ENCODE results near the gene MFSD6. TPM values are rescaled to one million over a fixed set of nuclear protein-coding genes. Genes with fewer than 3 reads are reported as not detected.

MFSD6 gene
- total RNA-seq, 4 donors from 2014 or later: 132 to 189 (median 182) TPM

DNA sequence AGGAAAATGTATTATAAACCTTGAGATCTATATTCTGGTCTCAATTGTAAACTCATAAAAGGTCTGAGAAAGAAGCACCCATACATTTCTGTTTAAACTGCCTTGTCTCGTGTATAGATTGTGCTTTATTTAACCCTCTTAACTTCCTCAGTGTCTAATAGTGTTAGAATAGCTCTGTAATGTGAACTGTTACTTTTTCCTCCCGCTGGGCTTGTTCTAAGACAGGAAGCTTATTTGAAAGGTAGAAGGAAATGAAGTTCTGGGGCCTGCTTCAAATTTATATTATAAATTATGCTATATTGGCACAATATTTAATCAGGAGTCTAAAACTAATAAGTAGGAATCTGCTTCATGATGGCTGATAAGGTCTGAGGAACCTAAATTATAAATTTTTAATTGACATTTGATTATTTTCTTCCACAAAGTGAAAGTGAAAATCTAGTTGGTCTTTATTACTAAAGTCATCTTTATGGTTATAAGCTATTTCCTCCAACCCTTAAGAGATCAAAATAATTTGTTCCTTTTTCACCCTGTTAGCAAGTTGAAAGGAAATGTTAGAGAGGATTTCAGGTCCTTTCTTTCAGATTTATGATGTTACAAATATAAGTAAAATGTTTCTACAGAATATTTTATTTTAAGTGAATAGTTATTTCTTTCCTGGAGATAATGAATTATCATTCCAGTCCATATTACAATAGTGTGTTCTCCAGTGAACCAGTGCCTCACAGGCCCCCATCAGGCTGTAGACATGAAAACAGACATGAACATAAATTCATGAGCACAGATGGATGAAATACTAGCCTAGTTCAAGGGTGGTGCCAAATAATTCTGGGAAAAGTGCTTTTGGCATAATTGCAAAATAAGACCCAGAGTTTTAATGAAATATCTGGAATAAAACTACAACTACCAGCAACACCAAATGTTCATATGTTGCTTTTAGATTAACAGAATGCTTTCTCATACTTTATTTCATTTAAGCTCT is 7.9 kb downstream of the MFSD6 start:
- Histone ChIP-seq H3K4me3 (replicated peaks in 1 of 3) (no peak overlapping the region), H3K36me3 (no peaks in the 10 kb centered on the region), H3K4me1 (peaks cover 23 to 49% of the 10 kb centered on the region in 2 donors), H3K9me3 (no peaks in the 10 kb centered on the region), H3K27ac (peak overlapping the region in 1 of 3 donors; percentile 33), H3K27me3 (no peaks in the 10 kb centered on the region)
- DNase-seq: no peak
- TF ChIP-seq POLR2A (IDR thresholded peaks at IDR 0.05): no peak
- TF ChIP-seq, protein P1, sequence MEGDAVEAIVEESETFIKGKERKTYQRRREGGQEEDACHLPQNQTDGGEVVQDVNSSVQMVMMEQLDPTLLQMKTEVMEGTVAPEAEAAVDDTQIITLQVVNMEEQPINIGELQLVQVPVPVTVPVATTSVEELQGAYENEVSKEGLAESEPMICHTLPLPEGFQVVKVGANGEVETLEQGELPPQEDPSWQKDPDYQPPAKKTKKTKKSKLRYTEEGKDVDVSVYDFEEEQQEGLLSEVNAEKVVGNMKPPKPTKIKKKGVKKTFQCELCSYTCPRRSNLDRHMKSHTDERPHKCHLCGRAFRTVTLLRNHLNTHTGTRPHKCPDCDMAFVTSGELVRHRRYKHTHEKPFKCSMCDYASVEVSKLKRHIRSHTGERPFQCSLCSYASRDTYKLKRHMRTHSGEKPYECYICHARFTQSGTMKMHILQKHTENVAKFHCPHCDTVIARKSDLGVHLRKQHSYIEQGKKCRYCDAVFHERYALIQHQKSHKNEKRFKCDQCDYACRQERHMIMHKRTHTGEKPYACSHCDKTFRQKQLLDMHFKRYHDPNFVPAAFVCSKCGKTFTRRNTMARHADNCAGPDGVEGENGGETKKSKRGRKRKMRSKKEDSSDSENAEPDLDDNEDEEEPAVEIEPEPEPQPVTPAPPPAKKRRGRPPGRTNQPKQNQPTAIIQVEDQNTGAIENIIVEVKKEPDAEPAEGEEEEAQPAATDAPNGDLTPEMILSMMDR (IDR thresholded peaks at IDR 0.05): no peak
- intact Hi-C loops (cut with DNase I): no loop called here
- WGBS, 2 donors: 68% methylated on average over 2 of the region's 2 CpGs

DNA sequence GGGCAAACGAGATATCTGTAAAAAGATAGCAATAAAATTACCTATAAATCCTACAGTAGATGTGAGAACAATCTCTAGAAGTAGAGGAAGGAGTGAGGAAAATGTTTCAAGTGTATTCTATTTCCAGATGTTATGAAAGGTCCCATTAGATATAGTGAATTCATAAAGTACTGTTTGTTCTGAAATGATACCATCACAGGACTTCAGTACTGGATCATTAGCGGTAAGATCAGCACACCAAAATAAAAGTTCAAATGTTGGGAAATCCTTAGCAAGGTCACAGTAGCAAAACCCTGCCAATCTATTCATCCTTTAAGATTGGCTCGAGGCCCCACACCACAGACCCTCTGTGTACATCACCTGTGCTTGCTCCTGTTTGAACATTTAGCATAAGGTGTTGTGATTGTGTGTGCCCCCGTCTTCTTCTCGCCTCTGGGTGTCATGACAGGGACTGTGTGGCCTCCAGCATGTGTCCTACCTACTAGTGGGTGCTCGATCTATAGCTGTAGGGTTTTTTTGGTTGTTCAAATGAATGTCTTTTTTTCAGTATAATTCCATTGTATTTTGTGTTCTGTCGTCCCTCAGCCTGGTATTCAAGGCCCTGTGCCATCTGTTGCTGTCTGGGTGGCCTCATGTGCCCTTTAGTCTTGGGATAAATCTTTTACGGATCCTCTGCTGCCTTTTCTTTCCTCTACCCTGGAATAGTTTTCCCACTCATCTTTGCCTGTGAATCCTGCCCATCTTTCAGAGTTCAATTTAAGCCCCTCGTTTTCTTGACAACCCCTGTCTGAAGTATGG is 9.1 kb downstream of the MFSD6 start:
- intact Hi-C loops (cut with DNase I): no loop called here
- Histone ChIP-seq H3K27me3 (no peaks in the 10 kb centered on the region), H3K36me3 (no peaks in the 10 kb centered on the region), H3K4me3 (replicated peaks in 1 of 3) (no peak overlapping the region), H3K27ac (no peak overlapping the region), H3K9me3 (no peaks in the 10 kb centered on the region), H3K4me1 (peaks cover 20 to 45% of the 10 kb centered on the region in 2 donors)
- DNase-seq: no peak
- no peak for TF ChIP-seq POLR2A (IDR thresholded peaks at IDR 0.05)
- TF ChIP-seq, protein P1 (IDR thresholded peaks at IDR 0.05): no peak
- WGBS, 2 donors: 93 to 95% methylated on average over 9 of the region's 9 CpGs

DNA sequence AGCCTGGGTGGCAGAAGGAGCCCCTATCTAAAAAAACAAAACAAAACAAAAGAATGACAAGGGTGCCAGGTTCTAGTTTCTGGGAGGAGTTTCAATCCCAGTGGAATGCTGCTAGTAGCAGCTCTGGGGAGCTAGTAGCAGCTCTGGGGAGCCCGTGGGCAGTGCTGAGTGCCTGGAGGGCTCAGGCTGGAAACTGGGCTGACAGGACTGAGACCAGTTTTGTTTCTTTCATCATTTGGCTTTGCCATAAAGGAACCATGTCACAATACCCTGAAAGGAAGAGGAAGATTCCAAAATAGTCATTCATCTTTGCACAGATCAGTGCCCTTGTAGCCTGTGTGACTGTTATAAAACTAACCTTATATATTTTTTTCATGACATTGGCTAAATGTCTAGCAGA is 10.6 kb downstream of the MFSD6 start:
- TF ChIP-seq, protein P1 (IDR thresholded peaks at IDR 0.05): no peak
- TF ChIP-seq POLR2A (IDR thresholded peaks at IDR 0.05): no peak
- 22 to 38% methylated on average over 1 of the region's 1 CpG for WGBS, 2 donors
- Histone ChIP-seq H3K4me3 (replicated peaks in 1 of 3) (no peak overlapping the region), H3K9me3 (no peaks in the 10 kb centered on the region), H3K4me1 (peaks cover 16 to 35% of the 10 kb centered on the region in 2 donors), H3K27me3 (no peaks in the 10 kb centered on the region), H3K36me3 (no peaks in the 10 kb centered on the region), H3K27ac (no peak overlapping the region)
- intact Hi-C loops (cut with DNase I): no loop called here
- peak; percentile 23 for DNase-seq

DNA sequence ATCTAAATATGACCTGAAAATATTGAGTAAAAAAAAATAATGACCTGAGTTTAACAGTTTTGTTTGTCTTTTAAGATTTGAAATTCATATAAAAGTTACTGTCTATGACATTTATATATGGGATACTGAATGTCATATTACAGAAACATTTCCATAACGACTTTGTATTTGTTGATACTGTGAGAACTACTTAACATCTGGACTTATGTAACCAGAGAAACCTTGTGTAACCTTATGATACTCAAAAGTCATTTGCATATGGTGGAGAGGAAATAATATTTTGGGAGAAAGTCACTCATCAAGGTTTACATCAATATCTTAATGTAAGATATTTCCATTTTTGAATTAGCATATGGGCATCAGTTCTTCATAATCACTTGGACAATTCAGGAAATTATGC is 12.6 kb downstream of the MFSD6 start:
- no peaks in the 10 kb centered on the region for H3K27me3 ChIP-seq
- peak overlapping the region in 1 of 3 donors; percentile 3 for H3K27ac ChIP-seq
- peaks cover 15 to 29% of the 10 kb centered on the region in 2 donors for H3K4me1 ChIP-seq
- H3K9me3 ChIP-seq: no peaks in the 10 kb centered on the region
- no peaks in the 10 kb centered on the region for H3K36me3 ChIP-seq
- intact Hi-C loops (cut with DNase I): no loop called here
- TF ChIP-seq, protein P1 (IDR thresholded peaks at IDR 0.05): no peak
- TF ChIP-seq POLR2A (IDR thresholded peaks at IDR 0.05): no peak
- no peak for DNase-seq
- 63 to 76% methylated on average over 1 of the region's 1 CpG for WGBS, 2 donors
- no peak overlapping the region for H3K4me3 ChIP-seq (replicated peaks in 1 of 3)

All from thyroid gland (tissue), 4 donors.